Esophagus squamous epithelium (tissue), 5 donors: ENCODE data around the gene DRD3. TPM values are rescaled to one million over a fixed set of nuclear protein-coding genes. Genes with fewer than 3 reads are reported as not detected.

ENCODE experiments used
- DNase-seq: peaks from one replicate; lab custom pipeline; 2025; lab: John Stamatoyannopoulos, UW
- H3K27ac ChIP-seq, 4 donors: fragments of 200-600 bp; sonication (generic); one replicate each; pipeline ENCODE4 v1.5.1; 2016 to 2019; ENCODE audit warnings: mild to moderate bottlenecking in 1 of 4
- H3K27me3 ChIP-seq, 4 donors: fragments of 200-600 bp; sonication (generic); 1 replicate in 3 of 4; 2 replicates in 1 of 4; pipeline versions ENCODE4 v1.5.1 to v1.6.0; 2017 to 2021; ENCODE audit warnings: antibody characterized with exemption in 1 of 4
- H3K36me3 ChIP-seq, 3 donors: fragments of 200-600 bp; sonication (generic); one replicate each; pipeline ENCODE4 v1.5.1; 2016 to 2019
- H3K4me1 ChIP-seq, 3 donors: fragments of 200-600 bp; sonication (generic); one replicate each; pipeline ENCODE4 v1.5.1; 2017 to 2019
- H3K4me3 ChIP-seq, 4 donors: fragments of 200-600 bp; sonication (generic); 1 replicate in 3 of 4; 2 replicates in 1 of 4; pipeline ENCODE4 v1.5.1; 2016 to 2019; ENCODE audit warnings: mild to moderate bottlenecking in 2 of 4, moderate library complexity in 1 of 4
- H3K9me3 ChIP-seq, 3 donors: fragments of 200-600 bp; sonication (generic); one replicate each; pipeline ENCODE4 v1.5.1; 2016 to 2019
- POLR2A ChIP-seq, 4 donors: fragments of 450-650 bp; IDR thresholded peaks; one replicate each; pipeline ENCODE4 v1.6.1; 2017; ENCODE audit warnings: antibody characterized with exemption in 4 of 4, mild to moderate bottlenecking in 4 of 4, moderate library complexity in 3 of 4
- WGBS, 2 donors: methylation state at CpG; one replicate each; pipeline ENCODE4 v1.1.5; 2018; 5-methylcytosine and 5-hydroxymethylcytosine counted together
- intact Hi-C: fragments of 100-400 bp; cut with DNase I; formaldehyde crosslinking; loops from one replicate; pipeline ENCODE4 v1.15.0; 2022
- total RNA-seq, 4 donors: library from RNA; depleted of rRNA; stranded (reverse); fragments of >200 nt; gene quantifications; one replicate each; pipeline ENCODE4 v1.1.0, GENCODE V29; 2016
- TF ChIP-seq, protein P1 (sequence below), 6 experiments: fragments of 450-650 bp in 4 of 6; fragments of 200-600 bp in 2 of 6; sonication (generic) in 2 of 6; IDR thresholded peaks; one replicate each; pipeline ENCODE4 v1.5.1; 2016 to 2019; ENCODE audit warnings: antibody characterized with exemption in 6 of 6, mild to moderate bottlenecking in 4 of 6, moderate library complexity in 4 of 6
- donor health status: DM: yes; HTN: yes; CAD: no.

DRD3 gene
- total RNA-seq, 4 donors from 2014 or later, result not detected

DNA sequence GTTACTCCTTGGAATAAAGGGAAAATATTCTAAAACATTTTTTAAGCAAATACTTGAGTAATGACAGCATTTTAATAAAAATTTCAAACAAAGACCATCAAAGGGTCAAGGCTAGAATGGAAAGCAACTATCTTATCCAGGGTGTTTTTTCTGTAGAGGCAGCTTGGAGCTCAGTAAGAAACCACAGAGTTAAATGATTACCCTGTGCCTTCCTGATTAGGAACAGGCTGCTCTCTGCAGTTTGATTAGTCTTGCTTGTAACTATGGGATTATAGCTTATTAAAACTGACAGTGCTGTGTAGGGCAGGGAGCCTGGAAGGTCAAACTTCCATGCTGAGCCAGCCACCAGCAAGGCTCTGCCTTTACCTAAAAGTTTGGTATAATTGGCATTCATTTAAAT is 89.2 kb downstream of the DRD3 start:
- H3K27me3 ChIP-seq, result no peaks in the 10 kb centered on the region
- H3K36me3 ChIP-seq, result peaks cover 0 to 43% (median 0%) of the 10 kb centered on the region in 3 donors
- no peak overlapping the region for H3K27ac ChIP-seq
- no peak for TF ChIP-seq POLR2A (IDR thresholded peaks at IDR 0.05)
- no peaks in the 10 kb centered on the region for H3K9me3 ChIP-seq
- intact Hi-C loops, result no loop called here
- no peak overlapping the region for H3K4me3 ChIP-seq
- DNase-seq, result no peak
- H3K4me1 ChIP-seq, result peaks cover 0 to 5% (median 0%) of the 10 kb centered on the region in 3 donors

DNA sequence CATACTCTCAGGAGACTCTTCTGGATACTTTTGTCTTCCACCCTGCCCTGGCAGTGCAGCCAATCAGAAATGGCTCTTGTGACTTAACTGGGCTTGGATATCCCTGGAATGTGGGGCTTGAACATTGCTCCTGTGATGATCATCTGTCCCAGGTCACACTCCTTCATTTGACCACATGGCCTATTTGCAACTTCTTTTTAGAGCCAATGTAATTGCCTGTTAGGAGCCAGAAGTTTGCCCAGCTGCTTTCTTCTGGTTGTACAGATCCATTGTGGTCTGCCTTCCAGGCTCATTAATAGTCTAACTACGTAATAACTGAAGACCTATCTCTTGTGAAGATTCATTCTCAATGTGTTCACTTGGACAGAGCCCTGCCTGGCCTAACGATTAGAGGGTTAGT is 92.5 kb downstream of the DRD3 start:
- no peaks in the 10 kb centered on the region for H3K4me1 ChIP-seq
- intact Hi-C loops, result no loop called here
- H3K27ac ChIP-seq, result no peak overlapping the region
- no peak for DNase-seq
- no peak overlapping the region for H3K4me3 ChIP-seq
- no peaks in the 10 kb centered on the region for H3K27me3 ChIP-seq
- TF ChIP-seq, protein P1, sequence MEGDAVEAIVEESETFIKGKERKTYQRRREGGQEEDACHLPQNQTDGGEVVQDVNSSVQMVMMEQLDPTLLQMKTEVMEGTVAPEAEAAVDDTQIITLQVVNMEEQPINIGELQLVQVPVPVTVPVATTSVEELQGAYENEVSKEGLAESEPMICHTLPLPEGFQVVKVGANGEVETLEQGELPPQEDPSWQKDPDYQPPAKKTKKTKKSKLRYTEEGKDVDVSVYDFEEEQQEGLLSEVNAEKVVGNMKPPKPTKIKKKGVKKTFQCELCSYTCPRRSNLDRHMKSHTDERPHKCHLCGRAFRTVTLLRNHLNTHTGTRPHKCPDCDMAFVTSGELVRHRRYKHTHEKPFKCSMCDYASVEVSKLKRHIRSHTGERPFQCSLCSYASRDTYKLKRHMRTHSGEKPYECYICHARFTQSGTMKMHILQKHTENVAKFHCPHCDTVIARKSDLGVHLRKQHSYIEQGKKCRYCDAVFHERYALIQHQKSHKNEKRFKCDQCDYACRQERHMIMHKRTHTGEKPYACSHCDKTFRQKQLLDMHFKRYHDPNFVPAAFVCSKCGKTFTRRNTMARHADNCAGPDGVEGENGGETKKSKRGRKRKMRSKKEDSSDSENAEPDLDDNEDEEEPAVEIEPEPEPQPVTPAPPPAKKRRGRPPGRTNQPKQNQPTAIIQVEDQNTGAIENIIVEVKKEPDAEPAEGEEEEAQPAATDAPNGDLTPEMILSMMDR (IDR thresholded peaks at IDR 0.05), result no peak
- TF ChIP-seq POLR2A (IDR thresholded peaks at IDR 0.05), result no peak
- H3K36me3 ChIP-seq, result peaks cover 0 to 75% (median 3%) of the 10 kb centered on the region in 3 donors
- WGBS, 2 donors, result 86 to 100% methylated on average over 2 of the region's 2 CpGs
- H3K9me3 ChIP-seq, result no peaks in the 10 kb centered on the region

DNA sequence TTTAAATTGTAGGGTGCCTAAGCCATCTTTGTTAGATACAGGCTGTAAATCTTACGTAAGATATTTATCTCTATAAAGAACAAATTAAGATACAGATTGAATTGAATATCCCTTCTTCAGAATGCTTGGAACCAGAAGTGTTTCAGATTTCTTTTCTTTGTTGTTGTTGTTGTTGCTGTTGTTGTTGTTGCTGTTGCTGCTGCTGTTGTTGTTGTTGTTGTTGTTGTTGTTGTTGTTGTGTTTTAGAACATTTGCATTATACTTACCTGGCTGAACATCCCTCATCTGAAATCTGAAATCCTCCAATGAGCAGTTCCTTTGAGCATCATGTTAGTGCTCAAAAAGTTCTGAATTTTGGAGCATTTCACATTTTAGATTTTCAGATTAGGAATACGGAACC is 95.7 kb downstream of the DRD3 start:
- no peaks in the 10 kb centered on the region for H3K27me3 ChIP-seq
- H3K4me1 ChIP-seq, result no peaks in the 10 kb centered on the region
- WGBS, 2 donors, result 89 to 97% methylated on average over 2 of the region's 2 CpGs
- H3K36me3 ChIP-seq, result peaks cover 0 to 98% (median 3%) of the 10 kb centered on the region in 3 donors
- no peaks in the 10 kb centered on the region for H3K9me3 ChIP-seq
- H3K27ac ChIP-seq, result no peak overlapping the region
- H3K4me3 ChIP-seq, result no peak overlapping the region
- intact Hi-C loops, result no loop called here
- TF ChIP-seq, protein P1 (IDR thresholded peaks at IDR 0.05), result no peak
- DNase-seq, result no peak

DNA sequence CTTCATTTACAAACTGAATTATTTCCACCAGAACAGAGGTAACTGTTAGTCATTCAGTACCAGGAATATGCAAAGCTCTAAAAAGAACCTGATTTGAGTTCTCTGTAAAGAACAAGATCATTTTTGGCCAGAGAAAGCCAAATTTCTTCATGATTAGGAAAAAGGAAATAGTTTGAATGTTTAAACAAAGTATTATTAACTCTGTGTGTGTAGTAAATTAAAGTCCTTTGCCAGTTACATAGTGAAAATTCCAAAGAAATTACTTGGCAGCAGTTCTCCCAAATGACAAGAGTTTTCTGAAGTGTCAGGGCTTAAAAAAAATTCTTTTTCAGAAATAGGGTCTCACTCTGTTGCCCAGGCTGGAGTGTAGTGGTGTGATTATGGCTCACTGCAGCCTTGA is 97.8 kb downstream of the DRD3 start:
- Histone ChIP-seq H3K9me3 (no peaks in the 10 kb centered on the region), H3K36me3 (peaks cover 10 to 98% (median 11%) of the 10 kb centered on the region in 3 donors), H3K4me1 (no peaks in the 10 kb centered on the region), H3K4me3 (no peak overlapping the region), H3K27me3 (no peaks in the 10 kb centered on the region), H3K27ac (no peak overlapping the region)
- intact Hi-C loops, result no loop called here
- DNase-seq, result no peak
- TF ChIP-seq POLR2A (IDR thresholded peaks at IDR 0.05), result no peak
- TF ChIP-seq, protein P1 (IDR thresholded peaks at IDR 0.05), result no peak

DNA sequence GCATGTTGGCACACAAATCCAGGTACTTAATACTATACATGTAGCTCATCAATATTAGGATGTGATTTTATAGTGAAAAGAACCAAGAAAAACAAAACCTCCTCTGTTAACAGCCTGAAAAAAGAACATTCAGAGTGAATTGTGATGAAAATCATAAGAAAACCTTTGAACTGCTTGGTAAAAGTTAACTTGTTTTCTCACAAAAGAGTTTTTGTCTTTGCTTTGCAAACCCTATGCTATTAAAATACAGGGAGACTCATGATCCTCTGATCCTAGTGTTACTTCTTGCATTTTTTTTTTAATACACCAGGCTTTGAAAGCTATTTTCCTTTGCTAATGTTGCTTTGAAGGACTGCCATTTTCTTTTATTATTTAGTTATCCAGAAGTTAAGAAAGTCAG is 98.7 kb downstream of the DRD3 start:
- no peak for DNase-seq
- no peaks in the 10 kb centered on the region for H3K4me1 ChIP-seq
- H3K27ac ChIP-seq, result no peak overlapping the region
- no peaks in the 10 kb centered on the region for H3K9me3 ChIP-seq
- H3K4me3 ChIP-seq, result no peak overlapping the region
- H3K27me3 ChIP-seq, result no peaks in the 10 kb centered on the region
- peaks cover 10 to 98% (median 16%) of the 10 kb centered on the region in 3 donors for H3K36me3 ChIP-seq
- intact Hi-C loops, result no loop called here
- TF ChIP-seq, protein P1 (IDR thresholded peaks at IDR 0.05), result no peak
- TF ChIP-seq POLR2A (IDR thresholded peaks at IDR 0.05), result no peak

DNA sequence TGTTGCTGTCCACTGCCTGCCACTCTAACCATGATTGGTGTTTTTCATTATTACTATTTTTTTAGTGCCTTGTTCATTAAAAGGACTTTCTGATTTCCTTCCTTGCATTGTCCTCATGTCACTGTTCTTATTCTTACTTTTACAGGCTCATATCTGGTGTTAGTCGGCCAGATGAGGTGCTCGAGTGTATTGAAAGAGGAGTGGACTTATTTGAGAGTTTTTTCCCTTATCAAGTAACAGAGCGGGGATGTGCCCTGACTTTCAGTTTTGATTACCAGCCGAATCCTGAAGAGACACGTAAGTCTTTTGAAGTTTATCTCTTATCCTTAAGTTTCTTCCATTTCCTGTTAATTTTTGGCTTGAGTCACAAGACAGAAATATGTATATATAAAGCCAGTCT is 99.1 kb downstream of the DRD3 start:
- intact Hi-C loops, result no loop called here
- no peaks in the 10 kb centered on the region for H3K9me3 ChIP-seq
- WGBS, 2 donors, result 82 to 89% methylated on average over 5 of the region's 5 CpGs
- no peak overlapping the region for H3K27ac ChIP-seq
- H3K4me1 ChIP-seq, result no peaks in the 10 kb centered on the region
- peaks cover 10 to 98% (median 16%) of the 10 kb centered on the region in 3 donors for H3K36me3 ChIP-seq
- no peak for TF ChIP-seq POLR2A (IDR thresholded peaks at IDR 0.05)
- TF ChIP-seq, protein P1 (IDR thresholded peaks at IDR 0.05), result no peak
- no peaks in the 10 kb centered on the region for H3K27me3 ChIP-seq
- DNase-seq, result no peak
- H3K4me3 ChIP-seq, result no peak overlapping the region
